Spleen (tissue), 11 donors: ENCODE data around the gene HNF1A. TPM values are rescaled to one million over a fixed set of nuclear protein-coding genes. Genes with fewer than 3 reads are reported as not detected.

Source experiments
- DNase-seq: peaks from one replicate; pipeline ENCODE4 v3.0.0-alpha.2; 2020
- H3K27ac ChIP-seq, 8 donors: fragments of 200-600 bp; sonication (generic) in 7 of 8; 1 replicate in 4 of 8; 2 replicates in 4 of 8; pipeline versions ENCODE4 v1.5.0 to v1.8.0; 2016 to 2021; ENCODE audit warnings: inconsistent platforms in 4 of 8, mild to moderate bottlenecking in 4 of 8, moderate library complexity in 1 of 8
- H3K27me3 ChIP-seq, 7 donors: fragments of 200-600 bp; sonication (generic) in 6 of 7; replicated peaks in 1 of 7; 1 replicate in 4 of 7; 2 replicates in 3 of 7; pipeline versions ENCODE4 v1.5.0 to v1.8.0; 2016 to 2021; ENCODE audit warnings: inconsistent platforms in 3 of 7, mild to moderate bottlenecking in 1 of 7
- H3K36me3 ChIP-seq, 6 donors: fragments of 200-600 bp; sonication (generic) in 5 of 6; 1 replicate in 4 of 6; 2 replicates in 2 of 6; pipeline versions ENCODE4 v1.5.0 to v1.8.0; 2016 to 2021; ENCODE audit warnings: inconsistent platforms in 2 of 6
- H3K4me1 ChIP-seq, 6 donors: fragments of 200-600 bp; sonication (generic) in 5 of 6; 1 replicate in 3 of 6; 2 replicates in 3 of 6; pipeline versions ENCODE4 v1.5.0 to v1.8.0; 2016 to 2021; ENCODE audit warnings: inconsistent platforms in 3 of 6
- H3K4me3 ChIP-seq, 8 donors: fragments of 200-600 bp; sonication (generic) in 7 of 8; 1 replicate in 4 of 8; 2 replicates in 4 of 8; pipeline versions ENCODE4 v1.5.0 to v1.8.0; 2016 to 2021; ENCODE audit warnings: inconsistent platforms in 4 of 8, mild to moderate bottlenecking in 4 of 8, moderate library complexity in 2 of 8
- H3K9me3 ChIP-seq, 8 donors: fragments of 200-600 bp; sonication (generic) in 7 of 8; 1 replicate in 4 of 8; 2 replicates in 4 of 8; pipeline versions ENCODE4 v1.5.0 to v1.8.0; 2016 to 2021; ENCODE audit warnings: inconsistent platforms in 4 of 8
- POLR2A ChIP-seq, 3 donors: fragments of 450-650 bp; IDR thresholded peaks; one replicate each; pipeline ENCODE4 v1.5.1; 2017; ENCODE audit warnings: antibody characterized with exemption in 3 of 3, mild to moderate bottlenecking in 1 of 3
- POLR2AphosphoS5 ChIP-seq, 3 donors: sonication (generic); formaldehyde crosslinking; IDR thresholded peaks; one replicate each; pipeline ENCODE4 v1.5.1; 2017; ENCODE audit warnings: antibody characterized with exemption in 3 of 3
- WGBS, 5 donors: extraction: QIAGEN DNeasy Blood & Tissue Kit in 3 of 5; methylation state at CpG; one replicate each; pipeline versions ENCODE4 v1.1.5 to v1.1.7; 2013 to 2018; 5-methylcytosine and 5-hydroxymethylcytosine counted together
- intact Hi-C: fragments of 100-400 bp; cut with DNase I; formaldehyde crosslinking; loops from one replicate; pipeline ENCODE4 v1.15.0; 2023; ENCODE audit warnings: low total_unique reads
- polyA plus RNA-seq, 3 donors: library from polyadenylated mRNA; stranded (reverse); fragments of 200-250 nt; gene quantifications; one replicate each; pipeline ENCODE4 v1.2.1, GENCODE V29; 2013
- total RNA-seq, 7 donors: library from RNA; depleted of rRNA in 3 of 7; stranded (reverse); fragments of >200 nt in 3 of 7; fragmentation: NEBNext Ultra II Directional in 4 of 7; extraction: Animal tissue kit (Norgen Biotek cat#: 25700) in 4 of 7; gene quantifications; one replicate each; pipeline versions ENCODE4 v1.1.0 to v1.2.1, GENCODE V29; 2016 to 2021
- TF ChIP-seq, protein P1 (sequence below), 11 experiments: fragments of 200-600 bp in 7 of 11; fragments of 450-650 bp in 4 of 11; sonication (generic) in 4 of 11; IDR thresholded peaks in 8 of 11; conservative IDR thresholded peaks in 3 of 11; 1 replicate in 7 of 11; 2 replicates in 4 of 11; pipeline versions ENCODE4 v1.4.0 to v1.8.0; 2016 to 2021; ENCODE audit warnings: antibody characterized with exemption in 11 of 11, inconsistent platforms in 4 of 11, mild to moderate bottlenecking in 1 of 11
- donor health status: healthy with polysubstance abuse.
- donor health status: DM: no; HTN: no; CAD: no; lungs with moderate emphysema.
- donor health status: DM: no; HTN: no; CAD: no.
- donor health status: Bipolar disorder and iron deficiency.
- donor health status: healthy.
- donor health status: DM: no; HTN: no; CAD: no.
- donor health status: DM: yes; HTN: yes; CAD: no.

HNF1A gene
- total and polyA plus RNA-seq, 10 donors, result not detected

DNA sequence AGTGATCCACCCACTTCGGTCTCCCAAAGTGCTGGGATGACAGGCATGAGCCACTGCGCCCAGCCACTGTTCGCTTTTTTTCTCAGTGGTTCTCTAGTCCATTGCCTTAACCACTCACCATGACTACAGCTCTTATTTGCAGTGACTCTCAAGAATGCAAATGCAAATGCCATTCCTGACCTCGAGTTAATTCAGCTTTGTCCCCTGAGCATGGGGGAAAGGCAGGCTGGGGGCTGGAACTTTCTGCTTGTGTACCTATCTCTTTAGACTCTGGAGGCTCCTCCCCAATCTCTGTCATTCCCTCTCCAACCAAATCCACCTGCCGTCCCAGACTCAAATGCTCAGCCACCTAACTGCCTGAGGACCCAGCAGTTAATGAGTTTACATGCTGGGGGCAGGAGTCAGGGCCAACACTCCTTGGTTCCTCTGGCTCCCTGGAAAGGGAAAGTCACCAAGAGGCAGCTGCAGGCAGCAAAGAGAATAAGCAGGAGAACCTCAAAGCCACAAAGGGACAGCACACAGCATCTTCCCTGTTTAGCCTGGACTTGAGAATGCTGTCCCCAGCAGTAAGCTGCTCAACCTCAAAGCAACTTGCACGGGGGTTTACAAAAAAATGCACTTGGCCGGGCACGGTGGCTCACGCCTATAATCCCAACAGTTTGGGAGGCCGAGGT, 5.3 kb upstream of the HNF1A start:
- no peaks in the 10 kb centered on the region for H3K27me3 ChIP-seq
- intact Hi-C loops, result loop anchor here (5.0 kb wide), 1 partner anchor 326 kb away; no protein-coding TSS in a partner anchor
- H3K4me1 ChIP-seq, result peaks cover 0 to 16% (median 10%) of the 10 kb centered on the region in 6 donors
- WGBS, 5 donors, result 74 to 80% (median 75%) methylated on average over 10 of the region's 10 CpGs
- TF ChIP-seq, protein P1, sequence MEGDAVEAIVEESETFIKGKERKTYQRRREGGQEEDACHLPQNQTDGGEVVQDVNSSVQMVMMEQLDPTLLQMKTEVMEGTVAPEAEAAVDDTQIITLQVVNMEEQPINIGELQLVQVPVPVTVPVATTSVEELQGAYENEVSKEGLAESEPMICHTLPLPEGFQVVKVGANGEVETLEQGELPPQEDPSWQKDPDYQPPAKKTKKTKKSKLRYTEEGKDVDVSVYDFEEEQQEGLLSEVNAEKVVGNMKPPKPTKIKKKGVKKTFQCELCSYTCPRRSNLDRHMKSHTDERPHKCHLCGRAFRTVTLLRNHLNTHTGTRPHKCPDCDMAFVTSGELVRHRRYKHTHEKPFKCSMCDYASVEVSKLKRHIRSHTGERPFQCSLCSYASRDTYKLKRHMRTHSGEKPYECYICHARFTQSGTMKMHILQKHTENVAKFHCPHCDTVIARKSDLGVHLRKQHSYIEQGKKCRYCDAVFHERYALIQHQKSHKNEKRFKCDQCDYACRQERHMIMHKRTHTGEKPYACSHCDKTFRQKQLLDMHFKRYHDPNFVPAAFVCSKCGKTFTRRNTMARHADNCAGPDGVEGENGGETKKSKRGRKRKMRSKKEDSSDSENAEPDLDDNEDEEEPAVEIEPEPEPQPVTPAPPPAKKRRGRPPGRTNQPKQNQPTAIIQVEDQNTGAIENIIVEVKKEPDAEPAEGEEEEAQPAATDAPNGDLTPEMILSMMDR (IDR thresholded peaks at IDR 0.05 in 8 of 11, conservative IDR thresholded peaks at IDR 0.05 in 3 of 11), result no peak
- TF ChIP-seq POLR2AphosphoS5 (IDR thresholded peaks at IDR 0.05) (no peak), POLR2A (IDR thresholded peaks at IDR 0.05) (no peak)
- H3K27ac ChIP-seq, result no peak overlapping the region
- H3K4me3 ChIP-seq, result no peak overlapping the region
- no peaks in the 10 kb centered on the region for H3K9me3 ChIP-seq
- H3K36me3 ChIP-seq, result no peaks in the 10 kb centered on the region
- no peak for DNase-seq

DNA sequence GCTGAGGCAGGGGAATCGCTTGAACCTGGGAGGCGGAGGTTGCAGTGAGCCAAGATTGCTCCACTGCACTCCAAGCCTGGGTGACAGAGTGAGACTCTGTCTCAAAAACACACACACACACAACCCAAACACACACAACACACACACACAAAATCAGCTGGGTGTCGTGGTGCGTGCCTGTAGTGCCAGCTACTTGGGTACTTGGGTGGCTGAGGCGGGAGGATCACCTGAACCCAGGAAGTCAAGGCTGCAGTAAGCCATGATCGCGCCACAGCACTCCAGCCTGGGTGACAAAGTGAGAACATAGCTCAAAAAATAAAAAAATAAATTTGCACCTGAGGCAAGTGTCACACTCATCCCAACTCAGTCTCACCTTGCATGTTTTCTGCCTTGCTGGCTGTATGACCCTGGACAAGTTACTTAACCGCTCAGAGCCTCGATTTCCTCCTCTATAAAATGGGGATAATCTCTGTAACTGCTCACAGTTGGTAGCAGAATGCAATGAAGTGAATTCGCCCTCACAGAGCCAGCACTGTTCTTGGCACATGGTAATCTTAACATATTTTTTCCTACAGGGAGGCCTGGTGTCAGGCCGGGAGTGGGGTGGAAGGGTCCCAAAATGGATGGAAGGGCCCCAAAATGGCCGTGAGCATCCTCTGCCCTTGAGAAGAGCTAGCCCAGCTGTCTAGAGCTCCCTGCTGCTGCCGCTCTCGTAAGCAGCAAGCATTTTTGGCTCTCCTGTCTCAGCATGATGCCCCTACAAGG, 630 bp upstream of the HNF1A start:
- Histone ChIP-seq H3K27me3 (peaks cover 0 to 9% (median 0%) of the 10 kb centered on the region in 7 donors), H3K4me1 (no peaks in the 10 kb centered on the region), H3K36me3 (no peaks in the 10 kb centered on the region), H3K9me3 (no peaks in the 10 kb centered on the region), H3K4me3 (no peak overlapping the region), H3K27ac (no peak overlapping the region)
- no peak for TF ChIP-seq POLR2A (IDR thresholded peaks at IDR 0.05)
- TF ChIP-seq, protein P1 (IDR thresholded peaks at IDR 0.05 in 8 of 11, conservative IDR thresholded peaks at IDR 0.05 in 3 of 11), result no peak
- TF ChIP-seq POLR2AphosphoS5 (IDR thresholded peaks at IDR 0.05), result no peak
- DNase-seq, result no peak
- intact Hi-C loops, result no loop called here
- whole genome bisulfite sequencing, 5 donors, result 91 to 98% (median 92%) methylated on average over 11 to 14 of the region's 14 CpGs

DNA sequence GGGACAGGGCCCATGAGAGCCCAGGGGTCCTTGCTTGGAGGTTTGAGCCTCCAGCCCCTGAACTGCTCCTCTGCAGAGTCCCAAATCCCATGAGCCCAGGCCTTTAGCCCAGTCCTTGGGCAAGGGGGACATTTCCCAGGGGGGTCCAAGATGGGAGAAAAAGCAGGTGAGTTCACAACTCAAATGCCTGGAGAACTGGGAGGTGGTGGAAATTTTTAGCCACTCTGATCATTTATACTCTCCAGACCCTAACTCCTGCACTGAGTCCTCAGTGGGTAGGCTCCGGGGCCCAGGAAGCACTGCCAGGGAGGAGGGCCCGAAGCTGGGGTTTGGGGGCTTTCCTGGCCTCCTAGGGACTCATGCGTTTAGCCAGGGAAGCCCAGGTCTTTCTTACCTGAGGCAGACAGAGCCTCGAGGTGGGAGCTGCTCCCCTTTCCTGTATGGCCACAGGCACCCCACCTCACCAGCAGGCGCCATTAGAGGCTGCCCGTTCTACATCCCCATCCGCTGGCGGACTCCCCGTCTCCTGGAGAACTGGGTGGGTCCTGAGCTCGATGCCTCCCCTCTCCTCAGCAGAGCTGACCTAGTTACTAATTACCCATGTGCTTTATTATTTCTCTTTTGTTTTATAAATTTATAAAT, 998 bp downstream of the HNF1A start:
- H3K27ac ChIP-seq, result no peak overlapping the region
- H3K27me3 ChIP-seq, result peaks cover 0 to 9% (median 0%) of the 10 kb centered on the region in 7 donors
- no peaks in the 10 kb centered on the region for H3K4me1 ChIP-seq
- 85 to 93% (median 91%) methylated on average over 6 to 10 of the region's 10 CpGs for WGBS, 5 donors
- no peak overlapping the region for H3K4me3 ChIP-seq
- TF ChIP-seq, protein P1 (IDR thresholded peaks at IDR 0.05 in 8 of 11, conservative IDR thresholded peaks at IDR 0.05 in 3 of 11), result no peak
- no peaks in the 10 kb centered on the region for H3K9me3 ChIP-seq
- no peaks in the 10 kb centered on the region for H3K36me3 ChIP-seq
- DNase-seq, result no peak
- intact Hi-C loops, result no loop called here
